Retinal pigment epithelial cell (primary cell): ENCODE results near the gene KLF18.

ENCODE experiments used
- DNase-seq: peaks from one replicate; pipeline ENCODE4 v3.0.0-alpha.2; 2010; ENCODE audit warnings: low read depth
- H3K4me3 ChIP-seq: 2 replicates; pipeline ENCODE4 v1.5.1; 2011; ENCODE audit warnings: mild to moderate bottlenecking, low read length, control low read depth, moderate library complexity
- TF ChIP-seq, protein P1 (sequence below): conservative IDR thresholded peaks from 2 replicates; pipeline ENCODE4 v1.5.1; 2011; ENCODE audit warnings: low read depth, low read length, control low read depth, inconsistent platforms

Gene KLF18

DNA sequence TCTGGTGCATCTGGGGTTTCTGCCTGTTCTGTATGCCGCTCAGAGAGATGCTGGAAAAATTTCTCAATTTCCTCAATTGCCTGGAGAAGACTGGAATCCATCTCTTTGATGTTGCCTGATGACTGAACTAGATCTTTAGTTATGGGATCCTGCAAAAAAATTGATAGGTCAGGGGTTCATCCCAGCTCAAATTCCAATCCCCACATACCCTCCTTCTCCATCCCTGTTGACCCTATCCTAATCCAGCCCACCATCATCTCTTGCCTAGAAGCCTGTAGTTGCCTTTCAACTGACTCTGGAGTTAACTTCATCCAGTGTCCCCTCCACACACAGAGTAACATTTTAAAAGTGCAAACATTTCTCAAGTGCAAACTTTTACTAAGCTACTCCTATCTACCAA is at the start of gene KLF18:
KLF18 (minus strand) TSS at position 101 of the 400 bp plus-strand sequence; CDS start at position 101, 0 bp downstream.
- H3K4me3 ChIP-seq: no peak within 1 kb of the TSS
- TF ChIP-seq, protein P1, sequence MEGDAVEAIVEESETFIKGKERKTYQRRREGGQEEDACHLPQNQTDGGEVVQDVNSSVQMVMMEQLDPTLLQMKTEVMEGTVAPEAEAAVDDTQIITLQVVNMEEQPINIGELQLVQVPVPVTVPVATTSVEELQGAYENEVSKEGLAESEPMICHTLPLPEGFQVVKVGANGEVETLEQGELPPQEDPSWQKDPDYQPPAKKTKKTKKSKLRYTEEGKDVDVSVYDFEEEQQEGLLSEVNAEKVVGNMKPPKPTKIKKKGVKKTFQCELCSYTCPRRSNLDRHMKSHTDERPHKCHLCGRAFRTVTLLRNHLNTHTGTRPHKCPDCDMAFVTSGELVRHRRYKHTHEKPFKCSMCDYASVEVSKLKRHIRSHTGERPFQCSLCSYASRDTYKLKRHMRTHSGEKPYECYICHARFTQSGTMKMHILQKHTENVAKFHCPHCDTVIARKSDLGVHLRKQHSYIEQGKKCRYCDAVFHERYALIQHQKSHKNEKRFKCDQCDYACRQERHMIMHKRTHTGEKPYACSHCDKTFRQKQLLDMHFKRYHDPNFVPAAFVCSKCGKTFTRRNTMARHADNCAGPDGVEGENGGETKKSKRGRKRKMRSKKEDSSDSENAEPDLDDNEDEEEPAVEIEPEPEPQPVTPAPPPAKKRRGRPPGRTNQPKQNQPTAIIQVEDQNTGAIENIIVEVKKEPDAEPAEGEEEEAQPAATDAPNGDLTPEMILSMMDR: no peak
- DNase-seq: no peak

GRCh38 chr1:44174630-44175029 is 33.2 kb upstream of the KLF18 start:
- TF ChIP-seq, protein P1: no peak
- DNase-seq: no peak

DNA sequence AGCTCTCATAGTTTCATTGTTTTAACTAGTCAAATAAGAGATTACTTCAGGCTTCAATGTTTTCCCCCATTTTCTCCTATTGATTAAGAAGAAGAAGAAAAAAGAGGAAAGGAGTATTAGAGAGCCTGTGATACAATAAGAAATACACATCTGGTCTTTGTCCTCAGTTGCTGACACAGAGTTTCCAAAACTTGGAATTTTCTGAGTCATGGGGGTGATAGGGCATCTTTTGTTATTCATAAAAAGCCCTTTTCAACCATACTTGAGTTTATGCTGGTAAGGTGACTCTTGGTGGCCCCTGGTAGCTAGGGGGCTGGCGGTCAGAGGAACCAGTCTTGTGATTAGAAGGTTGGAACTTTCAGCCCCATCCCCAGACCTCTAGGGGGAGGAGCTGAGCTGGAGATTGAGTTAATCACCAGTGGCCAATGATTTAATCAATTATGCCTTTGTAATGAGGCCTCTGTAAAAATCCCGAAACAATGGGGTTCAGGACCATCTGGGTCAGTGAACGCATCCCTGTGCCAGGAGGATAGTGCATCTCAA is 28.9 kb upstream of the KLF18 start:
- TF ChIP-seq, protein P1: peak; percentile 7
- no peak overlapping the region for H3K4me3 ChIP-seq
- no peak for DNase-seq

More at GRCh38 chr1:44174630-44175029, 33.2 kb upstream of the KLF18 start:
- H3K4me3 ChIP-seq: no peak overlapping the region

- TF ChIP-seq, protein P1: no peak
- H3K4me3 ChIP-seq: no peak overlapping the region
- no peak for DNase-seq
Observed at GRCh38 chr1:44168520-44169098, 27.2 kb upstream of the KLF18 start.

- H3K4me3 ChIP-seq: no peak overlapping the region
- TF ChIP-seq, protein P1: no peak
- no peak for DNase-seq
Observed at GRCh38 chr1:44161546-44161945, 20.1 kb upstream of the KLF18 start.

GRCh38 chr1:44158871-44159270 is 17.4 kb upstream of the KLF18 start:
- H3K4me3 ChIP-seq: no peak overlapping the region
- no peak for DNase-seq
- TF ChIP-seq, protein P1: no peak

DNA sequence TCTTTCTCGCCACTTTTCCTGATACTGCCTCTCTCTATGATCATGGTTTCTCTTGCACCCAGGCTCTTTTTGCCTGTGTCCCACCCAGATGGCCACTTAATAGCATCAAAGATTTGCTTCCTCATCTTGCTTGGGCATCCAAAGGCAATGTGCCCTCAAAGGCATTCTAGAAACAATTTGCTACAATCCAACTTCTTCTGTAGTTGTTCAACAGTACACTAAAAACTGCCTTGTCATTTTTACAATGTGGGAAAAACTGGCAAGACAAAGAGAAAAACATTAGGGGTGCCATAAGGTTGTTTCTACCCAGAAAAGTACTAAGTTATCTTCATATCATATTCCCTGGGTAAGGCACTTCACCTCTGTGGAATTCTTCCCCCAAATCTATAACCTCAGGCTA is 16.5 kb upstream of the KLF18 start:
- no peak for DNase-seq
- H3K4me3 ChIP-seq: no peak overlapping the region
- TF ChIP-seq, protein P1: no peak
